HEK293 (cell line): ENCODE data around the gene CADPS2.

Source experiments
- CTCF ChIA-PET: fragments of 350-600 bp; formaldehyde crosslinking; extraction: SDS; loops from one replicate; lab custom pipeline; 2021; ENCODE audit warnings: antibody characterized with exemption; lab: Yijun Ruan, JAX
- POLR2A ChIA-PET: fragments of 300-600 bp; formaldehyde crosslinking; extraction: SDS; loops from one replicate; lab custom pipeline; 2020; ENCODE audit warnings: antibody characterized with exemption, inconsistent platforms; lab: Yijun Ruan, JAX
- H3K27ac ChIP-seq: fragments of 200-500 bp; sonication (Bioruptor generic); 2 replicates; pipeline ENCODE4 v1.5.1; 2014; ENCODE audit warnings: low read depth, low read length, control low read depth, inconsistent platforms; ENCODE audit errors: extremely low read depth
- H3K36me3 ChIP-seq, 2 experiments: fragments of 200-500 bp in 1 of 2; sonication (Bioruptor generic) in 1 of 2; 1 replicate in 1 of 2; 2 replicates in 1 of 2; pipeline ENCODE4 v1.5.1; 2014 to 2017; ENCODE audit warnings: inconsistent platforms in 2 of 2, low read length in 2 of 2; ENCODE audit not compliant: control insufficient read depth in 2 of 2, insufficient read depth in 1 of 2
- H3K4me1 ChIP-seq: fragments of 200-500 bp; sonication (Bioruptor generic); 2 replicates; pipeline ENCODE4 v1.5.1; 2014; ENCODE audit warnings: mild to moderate bottlenecking, low read length, inconsistent platforms; ENCODE audit not compliant: control insufficient read depth, insufficient read depth
- H3K4me3 ChIP-seq: 2 replicates; pipeline ENCODE4 v1.5.1; 2011; ENCODE audit warnings: low read depth, mild to moderate bottlenecking, control low read depth, low read length, moderate library complexity
- H3K9me3 ChIP-seq: fragments of 200-500 bp; sonication (Bioruptor generic); 2 replicates; pipeline ENCODE4 v1.5.1; 2014; ENCODE audit warnings: low read depth, low read length, inconsistent platforms; ENCODE audit not compliant: control insufficient read depth, insufficient read depth
- FEZF1 ChIP-seq: fragments of 450-650 bp; formaldehyde crosslinking; IDR thresholded peaks from 2 replicates; pipeline ENCODE4 v1.5.1; 2016; ENCODE audit warnings: missing biosample characterization, missing genetic modification characterization
- GFI1B ChIP-seq: fragments of 450-650 bp; formaldehyde crosslinking; IDR thresholded peaks from 2 replicates; pipeline ENCODE4 v1.5.1; 2016; ENCODE audit warnings: missing biosample characterization, missing genetic modification characterization
- GLI2 ChIP-seq: fragments of 450-650 bp; formaldehyde crosslinking; IDR thresholded peaks from 2 replicates; pipeline ENCODE4; 2017; ENCODE audit warnings: missing biosample characterization, missing genetic modification characterization, low read depth, borderline replicate concordance
- KLF1 ChIP-seq: fragments of 450-650 bp; formaldehyde crosslinking; IDR thresholded peaks from 2 replicates; pipeline ENCODE4 v1.5.1; 2016; ENCODE audit warnings: missing biosample characterization, missing genetic modification characterization
- KLF7 ChIP-seq: fragments of 450-650 bp; formaldehyde crosslinking; IDR thresholded peaks from 2 replicates; pipeline ENCODE4 v1.5.1; 2016; ENCODE audit warnings: missing biosample characterization, missing genetic modification characterization, borderline replicate concordance
- PRDM4 ChIP-seq: fragments of 450-650 bp; formaldehyde crosslinking; IDR thresholded peaks from 2 replicates; pipeline ENCODE4 v1.5.1; 2017; ENCODE audit warnings: missing biosample characterization, missing genetic modification characterization
- ZBTB21 ChIP-seq: fragments of 450-650 bp; formaldehyde crosslinking; IDR thresholded peaks from 2 replicates; pipeline ENCODE4 v1.5.1; 2017; ENCODE audit warnings: missing biosample characterization, missing genetic modification characterization
- ZBTB48 ChIP-seq: fragments of 450-650 bp; formaldehyde crosslinking; IDR thresholded peaks from 2 replicates; pipeline ENCODE4 v1.5.1; 2016; ENCODE audit warnings: missing biosample characterization, missing genetic modification characterization
- ZFP37 ChIP-seq: fragments of 450-650 bp; formaldehyde crosslinking; IDR thresholded peaks from 2 replicates; pipeline ENCODE4 v1.5.1; 2016; ENCODE audit warnings: missing biosample characterization, missing genetic modification characterization
- ZNF146 ChIP-seq: fragments of 450-650 bp; formaldehyde crosslinking; IDR thresholded peaks from 2 replicates; pipeline ENCODE4 v1.5.1; 2016; ENCODE audit warnings: missing biosample characterization, missing genetic modification characterization
- ZNF239 ChIP-seq: fragments of 450-650 bp; formaldehyde crosslinking; IDR thresholded peaks from 2 replicates; pipeline ENCODE4 v1.5.1; 2016; ENCODE audit warnings: missing biosample characterization, missing genetic modification characterization
- ZNF350 ChIP-seq: fragments of 450-650 bp; formaldehyde crosslinking; IDR thresholded peaks from 2 replicates; pipeline ENCODE4 v1.5.0; 2017; ENCODE audit warnings: missing biosample characterization, mild to moderate bottlenecking, missing genetic modification characterization
- ZNF354C ChIP-seq: fragments of 450-650 bp; formaldehyde crosslinking; IDR thresholded peaks from 2 replicates; pipeline ENCODE4 v1.5.1; 2016; ENCODE audit warnings: missing biosample characterization, missing genetic modification characterization, low read depth, borderline replicate concordance
- ZNF473 ChIP-seq: fragments of 450-650 bp; formaldehyde crosslinking; IDR thresholded peaks from 2 replicates; pipeline ENCODE4 v1.5.1; 2017; ENCODE audit warnings: missing biosample characterization, missing genetic modification characterization
- ZNF514 ChIP-seq: fragments of 450-650 bp; formaldehyde crosslinking; IDR thresholded peaks from 2 replicates; pipeline ENCODE4 v1.5.1; 2016; ENCODE audit warnings: missing biosample characterization, missing genetic modification characterization
- ZNF558 ChIP-seq: fragments of 450-650 bp; formaldehyde crosslinking; IDR thresholded peaks from 2 replicates; pipeline ENCODE4 v1.5.1; 2016; ENCODE audit warnings: missing biosample characterization, missing genetic modification characterization
- ZNF560 ChIP-seq: fragments of 450-650 bp; formaldehyde crosslinking; IDR thresholded peaks from 2 replicates; pipeline ENCODE4 v1.5.1; 2017; ENCODE audit warnings: missing biosample characterization, missing genetic modification characterization, borderline replicate concordance
- ZNF664 ChIP-seq: fragments of 450-650 bp; formaldehyde crosslinking; IDR thresholded peaks from 2 replicates; pipeline ENCODE4 v1.5.1; 2016; ENCODE audit warnings: missing biosample characterization, missing genetic modification characterization
- TF ChIP-seq, protein P1 (sequence below): fragments of 450-650 bp; formaldehyde crosslinking; IDR thresholded peaks from 2 replicates; pipeline ENCODE4 v1.5.1; 2016; ENCODE audit warnings: missing biosample characterization, missing genetic modification characterization
- TF ChIP-seq, protein P2 (sequence below): fragments of 450-650 bp; formaldehyde crosslinking; IDR thresholded peaks from 2 replicates; pipeline ENCODE4 v1.5.1; 2016; ENCODE audit warnings: missing biosample characterization, missing genetic modification characterization
- TF ChIP-seq, protein P3 (sequence below): fragments of 450-650 bp; formaldehyde crosslinking; optimal IDR thresholded peaks from 2 replicates; pipeline ENCODE3; 2016; ENCODE audit warnings: missing biosample characterization, mild to moderate bottlenecking, missing genetic modification characterization
- TF ChIP-seq, protein P4 (sequence below): fragments of 450-650 bp; formaldehyde crosslinking; IDR thresholded peaks from 2 replicates; pipeline ENCODE4 v1.5.1; 2017; ENCODE audit warnings: missing biosample characterization, missing genetic modification characterization
- TF ChIP-seq, protein P5 (sequence below): fragments of 450-650 bp; formaldehyde crosslinking; IDR thresholded peaks from 2 replicates; pipeline ENCODE4 v1.5.1; 2016; ENCODE audit warnings: missing biosample characterization, missing genetic modification characterization

Gene CADPS2

GRCh38 chr7:122525355-122525754 is 360.9 kb downstream of the CADPS2 start (continued):
- TF ChIP-seq, protein P1, sequence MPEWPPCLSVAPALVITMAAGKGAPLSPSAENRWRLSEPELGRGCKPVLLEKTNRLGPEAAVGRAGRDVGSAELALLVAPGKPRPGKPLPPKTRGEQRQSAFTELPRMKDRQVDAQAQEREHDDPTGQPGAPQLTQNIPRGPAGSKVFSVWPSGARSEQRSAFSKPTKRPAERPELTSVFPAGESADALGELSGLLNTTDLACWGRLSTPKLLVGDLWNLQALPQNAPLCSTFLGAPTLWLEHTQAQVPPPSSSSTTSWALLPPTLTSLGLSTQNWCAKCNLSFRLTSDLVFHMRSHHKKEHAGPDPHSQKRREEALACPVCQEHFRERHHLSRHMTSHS (tag by site-specific recombination): no peak
- TF ChIP-seq ZNF239 (tag by site-specific recombination): no peak
- TF ChIP-seq, all 188 proteins: peak for 0

DNA sequence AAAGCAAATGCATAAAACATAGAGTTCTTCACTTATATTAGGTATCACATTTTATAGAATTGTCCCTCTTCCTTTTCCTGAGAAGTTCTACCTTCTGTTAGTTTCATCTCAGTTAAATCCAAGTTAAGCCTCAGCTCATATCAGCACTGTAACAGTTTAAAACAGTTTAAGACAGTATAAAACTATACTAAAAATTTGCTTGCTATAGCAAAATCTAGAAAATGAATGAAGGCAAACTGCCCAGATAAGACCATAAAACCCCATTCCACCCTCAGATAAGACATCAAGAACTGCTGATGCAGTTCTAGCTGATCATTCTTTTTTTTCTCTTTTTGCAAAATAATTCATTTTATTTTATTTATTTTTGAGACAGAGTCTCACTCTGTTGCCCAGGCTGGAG is 364.5 kb downstream of the CADPS2 start:
- Histone ChIP-seq H3K36me3 (no peaks in the 10 kb centered on the region), H3K4me1 (no peaks in the 10 kb centered on the region)
- no peak for TF ChIP-seq GLI2 (tag by site-specific recombination)
- no peak for TF ChIP-seq ZNF558 (tag by site-specific recombination)
- TF ChIP-seq ZNF354C (tag by site-specific recombination): no peak
- no peak for TF ChIP-seq ZNF350 (tag by site-specific recombination)
- TF ChIP-seq ZNF473 (tag by site-specific recombination): no peak
- TF ChIP-seq ZNF664: no peak
- no peak for TF ChIP-seq ZBTB21 (tag by site-specific recombination)
- TF ChIP-seq ZBTB48 (tag by site-specific recombination): no peak
- TF ChIP-seq KLF1 (tag by site-specific recombination): no peak
- TF ChIP-seq ZFP37 (tag by site-specific recombination): no peak
- TF ChIP-seq PRDM4 (tag by site-specific recombination): no peak
- no peak for TF ChIP-seq ZNF560 (tag by site-specific recombination)
- TF ChIP-seq, protein P2, sequence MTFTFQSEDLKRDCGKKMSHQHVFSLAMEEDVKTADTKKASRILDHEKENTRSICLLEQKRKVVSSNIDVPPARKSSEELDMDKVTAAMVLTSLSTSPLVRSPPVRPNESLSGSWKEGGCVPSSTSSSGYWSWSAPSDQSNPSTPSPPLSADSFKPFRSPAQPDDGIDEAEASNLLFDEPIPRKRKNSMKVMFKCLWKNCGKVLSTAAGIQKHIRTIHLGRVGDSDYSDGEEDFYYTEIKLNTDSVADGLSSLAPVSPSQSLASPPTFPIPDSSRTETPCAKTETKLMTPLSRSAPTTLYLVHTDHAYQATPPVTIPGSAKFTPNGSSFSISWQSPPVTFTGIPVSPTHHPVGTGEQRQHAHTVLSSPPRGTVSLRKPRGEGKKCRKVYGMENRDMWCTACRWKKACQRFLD (tag by site-specific recombination): no peak
- TF ChIP-seq, all 188 proteins: peak for 0
- H3K4me3 ChIP-seq: no peak overlapping the region
- H3K27ac ChIP-seq: no peak overlapping the region
- ChIA-PET CTCF (no interaction called here), POLR2A (no interaction called here)
- H3K9me3 ChIP-seq: no peaks in the 10 kb centered on the region

GRCh38 chr7:122520971-122521555 is 365.2 kb downstream of the CADPS2 start:
- Histone ChIP-seq H3K4me3 (no peak overlapping the region), H3K27ac (no peak overlapping the region), H3K4me1 (no peaks in the 10 kb centered on the region), H3K9me3 (no peaks in the 10 kb centered on the region), H3K36me3 (no peaks in the 10 kb centered on the region)
- ChIA-PET POLR2A (no interaction called here), CTCF (interaction anchor here (1.5 kb wide), 1 partner anchor 9 kb away, joined by 7 read pairs; no protein-coding TSS in a partner anchor)
- TF ChIP-seq FEZF1 (tag by site-specific recombination) (no peak), ZNF146 (tag by site-specific recombination) (no peak), KLF7 (tag by site-specific recombination) (no peak), ZNF514 (tag by site-specific recombination) (no peak), ZNF664 (no peak), GFI1B (tag by site-specific recombination) (no peak)
- TF ChIP-seq, protein P3, sequence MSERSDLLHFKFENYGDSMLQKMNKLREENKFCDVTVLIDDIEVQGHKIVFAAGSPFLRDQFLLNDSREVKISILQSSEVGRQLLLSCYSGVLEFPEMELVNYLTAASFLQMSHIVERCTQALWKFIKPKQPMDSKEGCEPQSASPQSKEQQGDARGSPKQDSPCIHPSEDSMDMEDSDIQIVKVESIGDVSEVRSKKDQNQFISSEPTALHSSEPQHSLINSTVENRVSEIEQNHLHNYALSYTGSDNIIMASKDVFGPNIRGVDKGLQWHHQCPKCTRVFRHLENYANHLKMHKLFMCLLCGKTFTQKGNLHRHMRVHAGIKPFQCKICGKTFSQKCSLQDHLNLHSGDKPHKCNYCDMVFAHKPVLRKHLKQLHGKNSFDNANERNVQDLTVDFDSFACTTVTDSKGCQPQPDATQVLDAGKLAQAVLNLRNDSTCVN (tag by site-specific recombination): no peak
- TF ChIP-seq, protein P4, sequence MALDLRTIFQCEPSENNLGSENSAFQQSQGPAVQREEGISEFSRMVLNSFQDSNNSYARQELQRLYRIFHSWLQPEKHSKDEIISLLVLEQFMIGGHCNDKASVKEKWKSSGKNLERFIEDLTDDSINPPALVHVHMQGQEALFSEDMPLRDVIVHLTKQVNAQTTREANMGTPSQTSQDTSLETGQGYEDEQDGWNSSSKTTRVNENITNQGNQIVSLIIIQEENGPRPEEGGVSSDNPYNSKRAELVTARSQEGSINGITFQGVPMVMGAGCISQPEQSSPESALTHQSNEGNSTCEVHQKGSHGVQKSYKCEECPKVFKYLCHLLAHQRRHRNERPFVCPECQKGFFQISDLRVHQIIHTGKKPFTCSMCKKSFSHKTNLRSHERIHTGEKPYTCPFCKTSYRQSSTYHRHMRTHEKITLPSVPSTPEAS (tag by site-specific recombination): no peak
- TF ChIP-seq, protein P5, sequence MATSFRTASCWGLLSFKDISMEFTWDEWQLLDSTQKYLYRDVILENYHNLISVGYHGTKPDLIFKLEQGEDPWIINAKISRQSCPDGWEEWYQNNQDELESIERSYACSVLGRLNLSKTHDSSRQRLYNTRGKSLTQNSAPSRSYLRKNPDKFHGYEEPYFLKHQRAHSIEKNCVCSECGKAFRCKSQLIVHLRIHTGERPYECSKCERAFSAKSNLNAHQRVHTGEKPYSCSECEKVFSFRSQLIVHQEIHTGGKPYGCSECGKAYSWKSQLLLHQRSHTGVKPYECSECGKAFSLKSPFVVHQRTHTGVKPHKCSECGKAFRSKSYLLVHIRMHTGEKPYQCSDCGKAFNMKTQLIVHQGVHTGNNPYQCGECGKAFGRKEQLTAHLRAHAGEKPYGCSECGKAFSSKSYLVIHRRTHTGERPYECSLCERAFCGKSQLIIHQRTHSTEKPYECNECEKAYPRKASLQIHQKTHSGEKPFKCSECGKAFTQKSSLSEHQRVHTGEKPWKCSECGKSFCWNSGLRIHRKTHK: no peak
